Measurements from ENCODE around the gene FADS1.

FADS1 gene

GRCh38 chr11:61775106-61775505 is 41.7 kb downstream of the FADS1 start:
- no peak for DNase-seq

- no peak for DNase-seq
These were observed 42.4 kb downstream of the FADS1 start for GRCh38 chr11:61774411-61774810.

DNA sequence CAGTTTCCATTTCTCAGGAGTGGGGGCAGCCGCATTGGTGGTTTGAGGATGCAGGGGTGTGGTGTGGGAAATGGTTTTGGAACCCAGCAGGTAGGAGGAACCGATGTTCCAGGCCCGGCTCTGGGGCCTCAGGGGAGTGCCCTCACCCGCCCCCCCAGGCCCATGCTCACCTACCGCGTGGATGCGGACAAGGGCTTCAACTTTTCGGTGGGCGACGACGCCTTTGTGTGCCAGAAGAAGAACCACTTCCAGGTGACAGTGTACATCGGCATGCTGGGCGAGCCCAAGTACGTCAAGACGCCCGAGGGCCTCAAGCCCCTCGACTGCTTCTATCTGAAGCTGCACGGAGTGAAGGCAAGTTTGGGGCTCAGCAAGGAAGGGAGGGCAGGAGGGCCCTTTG is 43.0 kb downstream of the FADS1 start:
- DNase-seq: no peak

GRCh38 chr11:61773356-61773755 is 43.4 kb downstream of the FADS1 start:
- no peak for DNase-seq

- no peak for DNase-seq
These were observed 44.8 kb downstream of the FADS1 start for GRCh38 chr11:61771985-61772455.

DNA sequence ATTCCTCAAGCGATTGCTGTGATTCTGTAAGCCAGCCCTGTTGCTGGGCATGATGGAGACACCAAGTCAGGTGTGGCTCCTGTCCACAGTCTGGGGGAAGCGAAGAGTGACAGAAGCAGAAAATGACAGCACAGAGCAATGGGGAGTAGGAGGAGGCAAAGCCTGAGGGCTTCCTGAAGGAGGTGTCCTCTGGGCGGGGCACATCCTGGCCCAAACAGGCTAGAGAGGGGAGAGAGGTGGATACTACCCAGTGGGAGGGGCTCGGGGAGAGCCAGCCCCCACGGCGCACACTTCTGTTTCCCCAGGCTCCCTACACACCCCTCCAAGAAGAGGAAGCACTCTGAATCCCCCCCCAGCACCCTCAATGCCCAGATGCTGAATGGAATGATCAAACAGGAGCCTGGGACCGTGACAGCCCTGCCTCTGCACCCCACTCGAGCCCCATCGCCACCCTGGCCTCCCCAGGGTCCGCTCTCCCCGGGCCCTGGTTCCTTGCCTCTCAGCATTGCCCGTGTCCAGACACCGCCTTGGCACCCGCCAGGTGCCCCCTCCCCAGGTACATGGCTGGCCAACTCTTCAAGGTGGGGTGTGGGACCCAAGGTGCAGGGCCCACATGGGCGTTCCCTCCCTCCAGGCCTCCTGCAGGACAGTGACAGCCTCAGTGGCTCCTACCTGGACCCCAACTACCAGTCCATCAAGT is 45.5 kb downstream of the FADS1 start:
- DNase-seq: no peak

DNA sequence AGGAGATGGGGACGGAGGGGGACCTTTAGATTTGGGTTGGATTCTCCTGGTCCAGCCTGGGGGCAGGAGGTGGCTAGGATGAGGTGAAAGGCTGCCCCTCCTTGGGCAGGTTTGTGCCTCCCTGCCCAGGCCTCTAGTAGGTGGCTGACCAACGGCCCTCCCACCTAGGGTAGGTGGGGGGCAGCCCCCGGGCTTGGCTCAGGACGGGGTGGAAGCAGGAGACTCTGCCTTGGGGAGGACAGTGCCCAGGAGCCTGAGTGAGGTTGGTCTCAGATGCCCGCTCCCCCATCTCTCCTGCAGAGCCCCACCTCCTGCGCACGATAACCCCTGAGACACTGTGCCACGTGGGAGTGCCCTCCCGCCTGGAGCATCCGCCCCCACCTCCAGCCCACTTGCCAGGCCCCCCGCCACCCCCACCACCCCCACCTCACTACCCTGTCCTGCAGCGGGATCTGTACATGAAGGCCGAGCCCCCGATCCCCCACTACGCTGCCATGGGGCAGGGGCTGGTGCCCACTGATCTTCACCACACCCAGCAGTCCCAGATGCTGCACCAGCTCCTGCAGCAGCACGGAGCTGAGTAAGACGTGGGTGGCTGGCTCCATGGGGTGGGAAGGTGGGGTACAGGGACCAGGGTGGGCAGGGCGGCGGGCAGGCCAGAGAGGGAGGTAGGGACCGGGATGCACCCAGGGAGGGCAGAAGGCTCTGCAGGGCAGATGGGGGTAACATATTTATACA is 46.7 kb downstream of the FADS1 start:
- no peak for DNase-seq

GRCh38 chr11:61769169-61769920 is 47.5 kb downstream of the FADS1 start:
- peak; percentile 61 for DNase-seq

- no peak for DNase-seq
These were observed 48.3 kb downstream of the FADS1 start for GRCh38 chr11:61768376-61769076.

DNA sequence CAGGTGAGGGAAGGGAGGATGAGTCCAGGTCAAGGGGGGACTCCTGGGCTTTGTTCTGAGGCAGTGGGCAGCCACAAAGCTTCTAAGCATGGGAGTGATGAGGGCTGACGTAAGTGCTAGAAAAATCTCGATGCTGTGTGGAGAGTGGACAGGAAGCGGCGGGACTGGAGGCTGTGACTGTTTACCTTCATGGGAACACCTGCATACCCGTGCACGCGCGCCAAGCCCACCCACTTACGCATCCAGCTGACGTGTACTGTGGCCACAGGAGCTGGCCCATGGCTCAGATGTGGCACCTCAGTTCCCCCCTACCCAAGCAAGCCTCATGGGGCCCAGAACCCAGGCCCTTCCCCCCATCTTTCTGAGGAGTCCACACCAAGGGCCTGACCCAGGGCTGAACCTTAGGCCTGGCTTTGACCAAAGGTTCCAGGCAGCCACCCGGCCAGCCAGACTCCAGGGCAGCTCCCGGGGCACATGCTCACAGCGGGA is 50.4 kb downstream of the FADS1 start:
- no peak for DNase-seq

DNA sequence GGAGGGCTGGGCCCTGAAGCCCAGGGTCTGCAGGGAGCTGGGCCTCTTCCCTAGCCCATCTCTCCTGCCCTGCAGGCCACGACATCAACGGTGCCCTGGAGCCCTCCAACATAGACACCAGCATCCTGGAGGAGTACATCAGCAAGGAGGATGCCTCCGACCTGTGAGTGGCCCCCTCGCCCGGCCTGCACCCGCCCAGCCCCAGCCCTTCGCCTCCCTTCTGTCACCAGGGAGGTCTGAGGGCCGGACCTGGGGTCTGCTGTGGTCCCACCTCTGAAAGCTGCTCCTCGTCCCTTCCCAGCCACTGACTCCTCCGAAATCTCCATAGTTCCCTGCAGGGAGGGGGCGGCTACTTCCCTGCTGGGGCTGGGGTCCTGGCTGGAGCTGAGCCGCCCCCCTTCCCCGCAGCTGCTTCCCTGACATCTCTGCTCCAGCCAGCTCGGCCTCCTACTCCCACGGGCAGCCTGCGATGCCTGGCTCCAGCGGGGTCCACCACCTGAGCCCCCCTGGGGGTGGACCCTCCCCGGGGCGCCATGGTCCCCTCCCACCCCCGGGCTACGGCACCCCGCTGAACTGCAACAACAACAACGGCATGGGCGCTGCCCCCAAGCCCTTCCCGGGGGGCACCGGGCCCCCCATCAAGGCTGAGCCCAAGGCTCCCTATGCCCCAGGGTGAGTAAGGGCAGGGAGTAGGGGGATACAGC is 51.1 kb downstream of the FADS1 start:
- no peak for DNase-seq

DNA sequence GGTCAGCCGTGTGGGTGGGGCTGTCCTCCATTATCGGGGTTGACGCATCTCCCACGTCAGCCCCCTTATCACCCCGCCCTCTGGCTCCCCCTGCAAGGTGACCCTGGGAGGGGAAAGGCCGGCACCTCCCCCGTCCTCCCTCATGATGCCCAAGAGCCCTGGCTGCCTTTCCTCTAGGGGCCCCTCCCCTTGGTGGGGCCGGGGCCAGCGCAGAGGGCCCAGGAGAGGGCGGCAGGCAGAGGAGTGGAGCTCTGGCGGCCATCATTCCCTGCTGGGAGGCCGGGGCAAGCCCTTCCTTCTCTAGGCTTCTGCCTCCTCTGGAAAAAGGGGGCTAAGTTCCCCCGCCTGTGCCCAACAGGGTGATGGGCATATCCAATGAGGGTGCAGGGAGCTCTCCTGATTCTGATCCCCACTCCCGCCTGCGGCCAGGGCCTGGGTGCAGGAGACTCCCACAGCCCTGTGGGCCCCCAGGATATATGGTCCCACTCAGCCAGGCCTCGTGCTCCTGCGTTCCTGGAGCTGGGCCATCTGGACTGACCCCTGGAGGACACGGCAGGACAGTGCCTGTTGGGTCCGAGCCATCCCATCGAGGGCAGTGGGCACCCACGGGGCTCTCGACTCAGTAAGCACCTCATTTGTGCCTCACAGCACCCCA is 52.1 kb downstream of the FADS1 start:
- DNase-seq: no peak

DNA sequence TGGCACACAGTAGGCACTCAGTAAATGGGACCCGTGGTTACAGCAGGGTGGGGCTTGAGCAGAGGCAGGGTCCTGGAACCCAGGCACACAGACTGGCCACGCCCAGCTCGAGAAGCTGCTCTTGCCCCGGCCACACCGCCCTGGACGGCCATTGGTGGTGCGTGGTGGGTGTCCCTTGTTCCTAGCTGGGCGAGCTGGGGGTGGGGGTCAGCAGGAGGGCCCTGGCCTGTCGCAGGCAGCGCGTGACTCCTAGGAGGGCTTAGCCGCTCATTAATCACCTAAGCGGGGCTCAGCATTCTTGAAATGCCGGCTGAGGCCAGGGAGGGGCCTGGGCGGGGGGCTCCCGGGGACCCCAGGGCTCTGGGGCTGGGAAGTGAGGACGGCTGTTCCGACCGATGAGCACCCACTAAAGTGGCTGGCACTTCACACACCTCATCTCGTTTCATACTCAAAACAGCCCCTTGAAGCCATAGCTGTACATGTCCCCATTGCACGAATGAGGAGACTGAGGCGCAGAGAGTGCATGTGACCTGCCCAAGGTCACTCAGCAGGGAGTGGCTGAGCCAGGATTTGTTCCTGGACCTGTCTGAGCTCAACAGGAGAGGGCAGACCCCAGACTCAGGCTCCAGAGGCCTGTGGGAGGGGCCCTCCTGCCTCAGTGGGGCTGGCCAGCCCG is 52.7 kb downstream of the FADS1 start:
- no peak for DNase-seq

DNA sequence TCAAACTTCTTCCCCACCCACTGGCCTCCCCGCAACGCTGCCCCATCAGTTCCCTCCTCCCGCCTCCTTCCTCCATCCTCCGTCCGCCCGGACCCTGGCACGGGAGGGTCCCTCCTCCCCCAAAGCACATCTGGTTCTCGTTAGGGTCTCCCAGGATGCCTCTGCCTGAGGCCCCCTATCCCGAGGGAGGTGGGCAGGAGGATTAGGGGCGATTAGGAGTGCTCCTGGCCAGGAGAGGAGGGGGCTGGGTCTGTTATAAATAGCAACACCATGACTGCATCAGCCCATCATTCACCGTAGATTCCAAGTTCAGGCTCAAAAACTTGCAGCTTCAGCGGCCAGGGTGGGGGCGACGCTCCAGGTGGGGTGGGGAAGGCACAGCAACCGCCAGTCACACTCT is 54.0 kb downstream of the FADS1 start:
- no peak for DNase-seq

GRCh38 chr11:61762223-61762615 is 54.6 kb downstream of the FADS1 start:
- DNase-seq: no peak

GRCh38 chr11:61761440-61762222 is 55.2 kb downstream of the FADS1 start:
- no peak for DNase-seq

GRCh38 chr11:61760946-61761345 is 55.9 kb downstream of the FADS1 start:
- DNase-seq: no peak

- no peak for DNase-seq
These were observed 59.5 kb downstream of the FADS1 start for GRCh38 chr11:61757213-61757862.

DNA sequence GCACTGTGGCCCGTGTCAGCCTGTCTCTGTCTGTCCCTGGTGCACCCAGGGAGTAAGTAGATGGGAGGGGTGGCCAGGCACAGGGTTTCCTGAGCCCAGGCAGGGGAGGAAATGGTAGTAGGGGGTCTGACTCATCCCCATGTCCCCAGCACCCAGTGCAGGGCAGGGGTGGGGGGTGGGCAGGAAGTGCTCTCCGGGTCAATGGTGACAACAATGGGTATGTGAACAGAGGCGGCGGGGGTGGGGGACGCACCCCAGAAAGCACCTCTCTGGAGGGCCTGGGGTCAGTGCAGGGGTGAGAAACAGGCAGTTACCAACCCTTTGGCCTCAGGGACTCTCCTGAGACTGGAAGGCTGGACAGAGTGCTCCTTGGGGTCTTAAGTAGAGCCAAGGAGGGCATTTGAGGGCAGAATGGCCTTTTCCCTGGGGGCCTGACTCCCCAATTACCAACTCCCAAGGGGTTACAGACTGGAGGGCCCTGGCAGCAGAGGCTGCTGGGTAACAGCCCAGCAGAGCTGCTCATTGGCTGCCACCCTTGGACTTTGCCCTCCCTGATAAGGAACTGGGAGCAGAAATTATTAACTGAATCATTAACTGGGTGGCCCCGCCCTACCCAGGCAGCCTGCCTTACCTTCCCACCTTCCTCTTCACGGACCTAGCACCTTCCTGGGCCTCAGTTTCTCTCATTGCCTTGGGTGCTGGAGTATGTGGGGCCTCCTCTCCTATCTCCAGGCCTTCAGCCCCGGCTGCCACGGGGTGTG is 60.2 kb downstream of the FADS1 start:
- DNase-seq: peak; percentile 82

Data from EL (cell line).